Activated CD8-positive, alpha-beta memory T cell treated with anti-CD3 and anti-CD28 coated beads, Interleukin-2, amount 50 U/mL, for 1 hour (primary cell): ENCODE data around the gene TMEM37.

Experiments used
- DNase-seq: peaks from one replicate; pipeline ENCODE4 v3.0.0-alpha.2; 2020; ENCODE audit errors: extremely low read depth

Gene TMEM37

DNA sequence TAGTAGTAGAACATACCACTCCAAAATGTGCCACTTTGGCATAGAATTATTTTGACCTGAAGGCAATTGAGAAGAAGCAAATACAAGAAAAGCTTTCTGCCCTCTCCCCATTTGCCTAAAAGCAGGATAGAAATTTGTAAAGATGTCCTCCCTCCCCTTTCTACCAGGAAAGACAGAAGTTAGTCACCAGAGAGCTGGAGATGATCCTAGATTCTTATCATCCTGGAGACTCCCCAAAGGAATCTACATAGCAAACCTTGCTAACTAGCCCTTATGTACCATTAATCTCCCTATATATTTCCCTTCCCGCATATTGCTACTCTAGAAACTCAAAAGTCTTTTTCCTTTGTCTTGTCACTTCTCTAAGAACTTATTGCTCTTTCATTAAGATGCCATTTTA lies 12.6 kb upstream of the TMEM37 start:
- no peak for DNase-seq

- no peak for DNase-seq
Observed at GRCh38 chr2:119419803-119420508, 11.7 kb upstream of the TMEM37 start.

DNA sequence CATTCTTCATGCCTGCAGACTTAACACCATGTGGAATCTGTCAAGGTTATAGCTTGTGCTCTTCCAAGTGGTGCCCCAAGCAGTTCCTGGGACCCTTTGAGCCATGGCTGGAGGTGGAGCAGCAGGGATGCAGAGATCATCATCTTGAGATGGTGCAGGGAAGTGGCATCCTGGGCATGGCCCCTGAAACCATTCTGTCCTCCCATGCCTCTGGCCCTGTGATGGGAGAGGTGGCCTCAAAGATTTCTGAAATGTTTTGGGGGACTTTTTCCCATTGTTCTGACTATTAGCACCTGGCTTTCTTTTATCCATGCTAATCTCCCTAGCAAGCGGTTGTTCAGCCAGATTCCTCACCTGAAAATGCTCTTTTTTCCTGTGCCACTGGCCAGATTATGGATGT lies 10.3 kb upstream of the TMEM37 start:
- DNase-seq: no peak

DNA sequence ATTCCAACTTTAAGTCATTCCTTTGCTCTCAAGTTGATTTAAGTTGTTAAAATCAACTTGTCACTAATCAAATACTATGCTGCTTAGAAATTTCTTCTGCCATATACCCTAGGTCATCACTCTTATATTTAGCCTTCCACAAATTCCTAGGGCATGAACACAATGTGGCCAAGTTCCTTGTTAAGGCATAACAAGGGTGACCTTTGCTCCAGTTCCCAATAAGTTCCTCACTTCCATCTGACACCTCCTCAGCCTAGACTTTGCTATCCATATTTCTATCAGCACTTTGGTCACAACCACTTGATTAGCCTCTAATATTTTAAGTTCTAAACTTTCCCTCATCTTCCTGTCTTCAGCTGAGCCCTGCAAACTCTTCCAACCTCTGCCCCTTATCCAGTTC lies 9.9 kb upstream of the TMEM37 start:
- no peak for DNase-seq

DNA sequence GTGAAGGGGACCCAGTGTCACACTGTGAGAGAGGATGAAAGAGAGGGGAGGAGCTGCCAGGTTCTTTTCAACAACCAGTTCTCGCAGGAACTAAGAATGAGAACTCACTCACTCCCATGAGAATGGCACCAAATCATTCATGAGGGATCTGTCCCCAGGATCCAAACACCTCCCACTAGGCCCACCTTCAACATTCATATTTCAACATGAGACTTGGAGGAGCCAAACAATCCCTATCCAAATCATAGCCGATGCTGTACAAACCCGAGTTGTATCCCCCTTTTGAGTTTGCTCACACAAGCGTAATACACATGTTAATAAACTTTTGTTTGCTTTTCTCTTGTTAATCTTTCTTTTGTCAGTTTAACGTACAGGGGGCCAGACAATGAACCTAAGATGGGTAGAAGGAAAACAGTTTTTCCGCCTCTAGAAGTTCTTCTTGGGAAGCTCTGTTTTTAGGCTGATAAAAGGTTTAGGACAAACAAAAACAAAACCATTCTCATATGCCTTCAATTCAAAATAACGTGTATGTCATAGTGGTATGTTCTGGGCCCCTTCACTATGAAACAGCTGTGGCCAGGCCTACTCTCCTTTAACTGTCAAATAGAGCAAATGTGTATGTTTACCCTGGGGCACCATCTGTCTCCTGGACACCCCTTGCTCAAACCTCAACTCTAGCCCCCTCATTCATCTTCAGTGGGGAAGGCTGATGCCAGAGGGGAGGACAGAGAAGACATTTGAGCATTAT lies 9.1 kb upstream of the TMEM37 start:
- DNase-seq: no peak

DNA sequence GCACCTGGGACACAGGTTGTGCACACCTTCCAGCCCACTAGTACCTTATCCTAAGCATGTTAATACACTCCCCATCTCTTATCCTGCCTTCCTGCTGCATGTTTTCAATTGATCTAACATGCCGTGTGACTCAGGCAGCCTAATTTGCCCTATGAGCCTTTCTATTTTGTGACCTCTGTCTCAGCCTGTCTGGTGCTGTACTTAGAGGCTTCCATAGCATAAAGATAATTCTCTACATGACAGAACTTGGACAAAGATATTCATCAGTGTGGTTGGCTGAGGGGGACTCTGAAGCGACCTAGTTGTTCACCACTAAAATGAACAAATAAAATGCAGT lies 8.6 kb upstream of the TMEM37 start:
- DNase-seq: no peak

GRCh38 chr2:119423811-119424210 lies 7.8 kb upstream of the TMEM37 start:
- DNase-seq: no peak

DNA sequence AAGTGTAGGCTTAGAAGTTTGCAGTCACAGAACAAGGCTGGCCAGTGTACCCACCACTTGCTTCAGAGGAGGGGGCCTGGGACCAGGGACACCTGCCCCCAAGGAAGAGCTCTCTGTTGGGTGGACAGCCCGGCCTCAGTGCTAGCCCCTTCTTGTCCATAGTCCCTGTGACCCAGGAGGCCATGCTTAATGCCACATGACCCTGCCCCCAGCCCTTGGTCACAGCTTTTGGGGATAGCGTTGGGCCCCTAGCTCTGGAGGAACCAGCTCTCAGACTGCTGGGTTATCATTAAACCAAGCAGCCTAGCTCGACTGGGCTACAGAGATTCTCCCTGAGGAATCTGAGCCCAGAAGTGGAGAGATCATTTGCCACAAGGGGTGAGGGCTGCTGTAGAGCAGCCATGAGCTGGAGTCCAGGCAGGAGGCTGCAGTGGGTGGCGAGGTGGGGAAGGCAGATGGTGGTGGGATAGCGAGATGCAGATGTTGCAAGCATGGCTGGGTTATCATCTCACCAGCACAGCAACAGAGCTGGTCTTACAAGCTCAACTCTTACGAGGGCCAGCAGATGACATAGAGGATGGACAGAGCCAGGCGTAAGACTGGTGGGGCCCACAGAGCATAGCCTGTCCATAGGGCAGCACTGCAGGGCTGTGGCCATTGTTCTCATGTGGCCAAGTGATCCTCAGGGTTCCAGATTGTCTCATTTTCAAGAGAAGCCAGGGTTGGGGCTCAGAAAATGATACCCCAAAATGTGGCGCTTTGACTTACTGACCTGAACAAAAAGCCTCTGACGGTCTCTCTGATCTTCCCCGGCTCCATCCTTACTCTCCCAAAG lies 7.2 kb upstream of the TMEM37 start:
- DNase-seq: no peak

DNA sequence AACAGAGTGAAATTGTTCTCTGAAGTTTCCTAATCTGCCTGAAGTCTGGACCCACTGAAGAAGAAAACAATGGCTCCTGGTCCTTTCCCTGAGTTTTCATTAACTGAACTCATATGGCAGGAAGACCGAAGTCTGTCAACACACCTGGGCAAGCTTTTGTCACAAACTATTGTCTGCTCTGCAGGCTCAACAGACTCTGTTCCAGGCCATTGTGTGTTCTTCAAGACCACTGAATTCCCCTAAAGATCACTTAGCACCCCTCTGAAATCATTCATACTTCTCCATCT lies 6.6 kb upstream of the TMEM37 start:
- DNase-seq: no peak

GRCh38 chr2:119425620-119426395 lies 5.8 kb upstream of the TMEM37 start:
- DNase-seq: no peak

GRCh38 chr2:119426396-119426675 lies 5.3 kb upstream of the TMEM37 start:
- no peak for DNase-seq

DNA sequence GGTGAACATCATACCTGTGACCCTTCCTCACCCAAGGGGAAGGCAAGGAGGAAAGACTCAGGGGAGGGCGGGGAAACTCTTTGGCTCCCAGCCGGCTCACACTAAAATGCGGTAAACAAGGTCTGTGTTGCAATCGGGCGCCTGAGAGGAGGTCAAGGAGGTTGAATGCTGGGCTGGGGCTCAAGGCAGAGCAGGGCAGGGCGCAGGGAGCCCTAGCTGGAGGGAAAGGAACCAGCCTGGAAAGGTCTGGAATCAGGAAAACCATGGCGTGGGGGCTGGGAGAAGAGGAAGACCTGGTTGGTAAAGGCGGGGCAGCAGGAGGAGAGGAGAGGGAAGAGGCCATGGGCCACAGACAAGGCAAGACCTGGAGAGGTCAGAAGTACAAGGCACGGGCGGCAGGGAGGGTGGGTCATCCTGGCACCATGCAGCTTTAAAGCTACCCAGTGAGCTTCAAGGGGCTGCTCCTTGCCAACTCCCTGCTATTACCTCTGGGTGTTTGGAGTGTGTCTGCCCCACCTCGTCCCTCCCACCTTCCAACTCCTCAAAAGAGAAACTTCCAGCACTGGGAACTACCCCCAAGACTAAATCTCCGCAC lies 4.8 kb upstream of the TMEM37 start:
- no peak for DNase-seq

DNA sequence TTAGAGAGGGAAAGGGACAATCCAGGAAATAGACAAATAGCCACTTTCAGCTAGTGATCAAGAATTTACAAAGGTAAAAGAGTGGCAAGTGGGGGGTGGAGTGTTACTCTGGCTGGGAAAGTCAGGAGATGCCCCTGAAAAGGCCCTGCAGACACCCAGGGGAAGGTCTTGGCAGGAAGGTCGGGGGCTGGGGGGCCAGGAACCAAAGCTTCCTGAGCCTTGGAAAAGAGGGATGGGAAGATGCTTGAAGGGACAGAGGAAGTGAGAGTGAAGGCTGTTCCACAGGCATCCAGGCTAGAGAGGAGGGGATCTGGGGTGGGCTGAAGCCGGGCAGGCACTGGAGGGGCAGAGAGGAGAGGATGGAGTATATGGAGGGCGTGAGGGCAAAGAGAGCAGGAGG lies 3.9 kb upstream of the TMEM37 start:
- no peak for DNase-seq

- DNase-seq: no peak
Observed at GRCh38 chr2:119428488-119429224, 3.0 kb upstream of the TMEM37 start.

DNA sequence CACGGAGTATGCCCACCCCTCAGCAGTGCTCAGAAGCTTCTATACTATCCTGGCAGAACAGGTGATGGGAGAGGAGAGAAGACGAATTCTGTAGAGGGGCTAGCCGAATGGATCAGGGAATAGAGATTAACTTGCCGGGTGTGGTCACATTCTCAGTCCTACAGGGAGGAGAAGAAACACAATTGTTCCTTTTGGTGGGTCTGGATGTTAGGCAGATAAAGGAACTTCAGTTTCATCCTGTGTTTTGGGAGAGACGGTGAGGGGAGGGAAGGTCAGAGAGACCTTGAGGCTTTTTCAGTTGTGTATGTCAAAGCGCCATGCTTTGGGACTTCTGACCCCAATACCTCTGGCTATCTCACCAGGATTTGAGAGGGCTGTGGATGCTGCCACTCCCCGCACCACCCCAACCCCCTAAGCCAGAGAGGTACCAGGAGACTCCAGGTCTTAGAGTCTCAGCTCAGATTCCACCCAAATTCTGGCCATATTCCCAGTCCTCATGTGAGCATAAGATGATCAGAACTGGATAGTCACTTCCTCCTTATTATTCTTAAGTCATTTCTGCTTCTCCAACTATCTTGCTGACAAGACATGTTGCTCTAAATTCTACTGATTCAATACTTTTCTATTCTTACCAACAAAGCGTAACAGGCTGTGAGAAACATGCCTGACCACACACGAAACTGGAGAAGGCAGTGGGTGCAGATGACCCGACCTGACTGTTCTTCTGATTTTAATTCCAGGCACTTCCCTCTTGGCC lies 2.3 kb upstream of the TMEM37 start:
- no peak for DNase-seq

- DNase-seq: no peak
Observed at GRCh38 chr2:119430023-119430498, 1.6 kb upstream of the TMEM37 start.

DNA sequence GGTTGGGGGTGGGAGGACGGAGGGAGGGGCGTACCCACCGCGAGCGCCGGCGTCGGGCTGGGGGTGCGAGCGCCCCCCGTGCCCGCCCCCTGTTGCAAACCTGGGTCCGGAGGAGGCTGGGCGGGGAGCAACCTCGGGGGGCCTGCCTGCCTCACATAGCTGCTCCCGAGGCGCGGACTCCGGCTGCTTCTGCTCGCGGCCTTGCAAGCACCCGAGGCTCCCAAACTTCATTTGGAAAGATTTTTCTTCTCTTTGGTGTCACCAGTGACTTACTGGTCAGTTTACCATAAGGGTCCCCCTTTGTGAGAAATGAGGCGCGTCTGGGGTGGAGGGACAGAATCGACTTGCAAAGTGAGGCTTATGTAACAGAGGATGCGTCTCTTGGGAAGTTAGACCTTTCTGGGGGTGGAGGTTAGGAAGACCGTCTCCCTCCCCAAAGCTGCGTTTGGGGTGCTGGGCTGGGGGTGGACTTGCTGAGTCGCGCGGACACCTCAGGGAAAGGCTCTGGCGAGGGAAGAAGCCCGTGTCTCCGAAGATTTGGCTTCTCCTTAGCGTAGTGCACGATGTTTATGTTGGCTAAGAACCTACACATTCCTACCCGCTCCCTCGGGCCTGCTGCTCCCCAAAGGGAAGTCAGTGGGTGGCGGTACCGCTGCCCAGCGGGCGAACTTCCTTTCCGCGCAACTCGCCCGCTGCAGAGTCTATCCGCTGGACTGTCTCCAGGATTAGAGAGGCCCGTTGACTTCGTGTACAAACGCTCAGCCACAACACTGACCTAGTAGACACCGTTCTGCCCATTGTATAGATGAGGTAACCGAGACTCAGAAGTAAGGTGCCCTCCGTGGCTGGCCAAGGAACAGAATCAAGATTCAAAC lies 559 bp downstream of the TMEM37 start:
- DNase-seq: no peak

GRCh38 chr2:119432851-119433522 lies 1.3 kb downstream of the TMEM37 start:
- no peak for DNase-seq
